Stimulated activated CD8-positive, alpha-beta memory T cell treated with anti-CD3 and anti-CD28 coated beads, Interleukin-12 subunit alpha, Interleukin-12 subunit beta, amount 100 ng/mL, for 1 hour (primary cell): ENCODE measurements around the gene OSTN.
"Not testable (repeated sequence)": the region's sequence is repeated elsewhere in the genome, so short reads cannot be mapped to it uniquely, and the experiment has no call there.

Source experiments
- DNase-seq: peaks from one replicate; pipeline ENCODE4 v3.0.0-alpha.2; 2020; ENCODE audit warnings: low read depth

The OSTN gene, protein sequence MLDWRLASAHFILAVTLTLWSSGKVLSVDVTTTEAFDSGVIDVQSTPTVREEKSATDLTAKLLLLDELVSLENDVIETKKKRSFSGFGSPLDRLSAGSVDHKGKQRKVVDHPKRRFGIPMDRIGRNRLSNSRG

GRCh38 chr3:191198932-191199331 lies at the start of gene OSTN:
TSS of gene OSTN (plus strand) at chr3:191199241. CDS start at chr3:191212533, 13,292 bp downstream.
- no peak for DNase-seq

DNA sequence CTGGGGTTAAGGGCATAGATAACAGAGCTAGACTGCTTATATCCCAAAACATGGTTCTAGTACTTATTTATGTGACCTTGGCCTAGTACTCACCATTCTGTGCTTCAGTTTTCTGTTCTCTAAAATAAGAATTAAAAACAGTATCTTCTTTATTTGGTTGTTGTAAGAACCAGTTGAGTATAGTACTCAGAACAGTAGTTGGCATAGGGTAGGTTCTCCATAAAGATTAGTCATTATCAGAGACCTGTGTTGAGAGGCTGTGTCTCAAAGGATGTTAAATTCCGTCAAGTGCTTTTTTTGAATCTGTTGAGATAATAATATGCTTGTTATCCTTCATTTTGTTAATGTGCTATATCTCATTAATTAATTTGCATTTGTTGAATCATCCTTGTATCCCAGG lies 47.4 kb upstream of the OSTN start:
- no peak for DNase-seq

- DNase-seq: no peak
Observed at GRCh38 chr3:191154827-191155226, 44.2 kb upstream of the OSTN start.

GRCh38 chr3:191158247-191158646 lies 40.8 kb upstream of the OSTN start:
- no peak for DNase-seq

GRCh38 chr3:191158815-191159214 lies 40.2 kb upstream of the OSTN start:
- DNase-seq: no peak

- DNase-seq: no peak
Observed at GRCh38 chr3:191165802-191166201, 33.2 kb upstream of the OSTN start.

DNA sequence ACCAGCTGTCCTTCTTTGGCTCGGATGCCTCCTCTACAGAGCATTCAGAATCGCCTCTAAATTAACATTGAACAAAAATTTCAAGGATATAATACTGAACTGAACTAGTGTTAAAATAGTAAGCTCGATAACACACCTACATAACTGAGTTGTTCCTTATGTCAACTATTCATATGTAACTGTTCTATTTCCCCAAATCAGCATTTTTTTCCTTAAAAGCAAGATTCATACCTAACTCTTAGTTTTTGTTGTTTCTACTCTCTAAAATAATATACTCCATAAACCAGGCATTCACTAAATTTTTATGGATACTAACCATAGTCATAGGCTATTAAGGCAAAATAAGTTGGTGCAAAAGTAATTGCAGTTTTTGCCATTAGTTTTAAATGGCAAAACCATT lies 32.7 kb upstream of the OSTN start:
- no peak for DNase-seq

- no peak for DNase-seq
Observed at GRCh38 chr3:191169566-191169965, 29.5 kb upstream of the OSTN start.

- no peak for DNase-seq
Observed at GRCh38 chr3:191170097-191170496, 28.9 kb upstream of the OSTN start.

- no peak for DNase-seq
Observed at GRCh38 chr3:191175102-191175501, 23.9 kb upstream of the OSTN start.

- DNase-seq: no peak
Observed at GRCh38 chr3:191176038-191176785, 22.8 kb upstream of the OSTN start.

GRCh38 chr3:191185382-191185781 lies 13.7 kb upstream of the OSTN start:
- not testable (repeated sequence) for DNase-seq

DNA sequence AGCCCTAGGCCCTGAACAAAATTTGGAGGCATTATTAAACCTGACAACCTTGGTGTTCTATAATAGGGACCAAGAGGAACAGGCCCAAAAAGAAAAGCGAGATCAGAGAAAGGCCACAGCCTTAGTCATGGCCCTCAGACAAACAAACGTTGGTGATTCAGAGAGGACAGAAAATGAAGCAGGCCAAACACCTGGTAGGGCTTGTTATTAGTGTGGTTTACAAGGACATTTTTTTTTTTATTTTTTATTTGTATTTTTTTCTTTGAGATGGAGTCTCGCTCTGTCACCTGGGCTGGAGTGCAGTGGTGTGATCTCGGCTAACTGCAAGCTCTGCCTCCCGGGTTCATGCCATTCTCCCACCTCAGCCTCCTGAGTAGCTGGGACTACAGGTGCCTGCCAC lies 10.8 kb upstream of the OSTN start:
- DNase-seq: not testable (repeated sequence)

- not testable (repeated sequence) for DNase-seq
Observed at GRCh38 chr3:191192270-191192669, 6.8 kb upstream of the OSTN start.

DNA sequence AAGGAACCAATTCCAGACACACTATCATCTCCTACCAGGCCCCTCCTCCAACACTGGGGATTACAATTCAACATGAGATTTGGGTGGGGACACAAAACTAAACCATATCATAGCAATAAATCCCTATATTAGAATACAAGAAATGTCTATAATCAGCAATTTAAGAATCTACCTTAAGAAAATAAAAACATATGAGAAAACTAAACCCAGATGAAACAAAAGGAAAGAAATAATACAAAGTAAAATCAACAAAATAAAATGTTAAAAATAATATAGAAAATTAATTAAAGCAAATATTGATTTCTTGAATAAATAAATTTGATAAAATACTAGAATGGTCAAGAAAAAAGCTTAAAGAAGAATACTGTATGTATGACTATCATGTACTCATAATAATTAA lies 6.1 kb upstream of the OSTN start:
- no peak for DNase-seq

- DNase-seq: no peak
Observed at GRCh38 chr3:191197761-191198306, 1.2 kb upstream of the OSTN start.

- DNase-seq: no peak
Observed at GRCh38 chr3:191198480-191198879, 561 bp upstream of the OSTN start.

DNA sequence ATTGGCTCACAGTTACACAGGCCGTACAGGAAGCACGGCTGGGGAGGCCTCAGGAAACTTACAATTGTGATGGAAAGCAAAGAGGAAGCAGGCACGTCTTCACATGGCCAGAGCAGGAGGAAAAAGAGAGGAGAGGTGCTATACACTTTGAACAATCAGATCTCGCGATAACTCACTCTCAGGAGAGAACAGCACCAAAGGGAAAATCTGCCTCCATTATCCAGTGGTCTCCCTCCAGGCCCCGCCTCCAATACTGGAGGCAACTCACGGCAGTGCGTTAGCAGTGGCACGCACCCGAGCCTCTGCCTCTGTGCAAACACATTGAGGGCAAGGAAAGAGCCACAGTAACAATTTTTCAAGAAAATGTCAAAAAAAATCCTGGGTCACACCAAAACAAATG lies 11.0 kb downstream of the OSTN start:
- DNase-seq: no peak

DNA sequence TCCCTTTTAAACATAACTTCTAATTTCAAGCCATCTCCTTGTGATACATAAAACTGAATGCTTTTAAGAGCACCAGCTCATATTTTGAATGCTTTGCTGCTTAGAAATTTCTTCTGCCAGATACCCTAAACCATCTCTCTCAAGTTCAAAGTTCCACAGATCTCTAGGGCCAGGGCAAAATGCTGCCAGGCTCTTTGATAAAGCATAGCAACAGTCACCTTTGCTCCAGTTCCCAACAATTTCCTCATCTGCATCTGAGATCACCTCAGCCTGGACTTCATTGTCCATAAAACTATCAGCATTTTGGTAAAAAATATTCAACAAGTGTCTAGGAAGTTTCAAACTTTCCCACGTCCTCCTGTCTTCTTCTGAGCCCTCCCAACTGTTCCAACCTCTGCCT lies 17.5 kb downstream of the OSTN start:
- DNase-seq: no peak

- DNase-seq: no peak
Observed at GRCh38 chr3:191217301-191217700, 18.3 kb downstream of the OSTN start.

DNA sequence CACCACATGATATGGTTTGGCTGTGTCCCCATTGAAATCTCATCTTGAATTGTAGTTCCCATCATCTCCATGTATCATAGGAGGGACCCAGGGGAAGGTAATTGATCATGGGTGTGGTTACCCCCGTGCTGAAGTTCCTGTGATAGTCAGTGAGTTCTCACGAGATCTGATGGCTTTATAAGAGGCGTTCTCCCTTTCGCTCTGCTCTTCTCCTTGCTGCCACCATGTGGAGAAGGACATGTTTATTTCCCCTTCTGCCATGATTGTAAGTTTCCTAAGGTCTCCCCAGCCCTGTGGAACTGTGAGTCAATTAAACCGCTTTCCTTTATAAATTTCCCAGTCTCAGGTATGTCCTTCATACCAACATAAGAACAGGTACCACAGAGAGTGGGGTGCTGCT lies 21.9 kb downstream of the OSTN start:
- no peak for DNase-seq

DNA sequence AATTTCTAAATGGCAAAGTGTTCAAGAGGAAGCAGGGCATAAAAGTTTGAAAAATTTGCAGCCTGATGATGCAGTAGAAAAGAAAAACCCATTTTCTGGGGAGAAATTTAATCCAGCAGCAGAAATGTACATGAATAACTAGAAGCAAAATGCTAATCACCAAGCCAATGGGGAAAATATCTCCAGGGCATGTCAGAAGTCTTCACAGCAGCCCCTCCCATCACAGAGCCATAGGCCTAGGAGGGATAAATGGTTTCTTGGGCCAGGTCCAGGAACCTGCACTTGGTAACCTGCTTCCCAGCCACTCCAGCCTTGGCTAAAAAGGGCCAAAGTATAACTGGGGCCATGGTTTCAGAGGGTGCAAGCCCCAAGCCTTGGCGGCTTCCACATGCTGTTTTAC lies 22.6 kb downstream of the OSTN start:
- DNase-seq: no peak

GRCh38 chr3:191227541-191227940 lies 28.5 kb downstream of the OSTN start:
- no peak for DNase-seq

DNA sequence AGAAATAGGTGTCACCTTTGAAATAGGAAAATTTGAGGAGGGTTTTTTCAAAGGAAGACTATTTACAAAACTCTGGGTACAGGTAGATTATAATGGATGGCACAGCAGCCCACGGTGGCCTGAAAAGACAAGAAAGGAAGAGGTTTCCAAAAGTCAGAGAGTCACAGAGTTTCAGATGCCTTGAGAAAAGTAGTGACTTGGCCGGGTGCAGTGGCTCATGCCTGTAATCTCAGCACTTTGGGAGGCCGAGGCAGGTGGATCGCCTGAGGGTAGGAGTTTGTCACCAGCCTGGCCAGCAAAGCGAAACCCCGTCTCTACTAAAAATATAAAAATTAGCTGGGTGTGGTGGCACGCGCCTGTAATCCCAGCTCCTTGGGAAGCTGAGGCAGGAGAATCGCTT lies 35.2 kb downstream of the OSTN start:
- DNase-seq: no peak
